Endothelial cell of umbilical vein (primary cell): ENCODE measurements around the gene CTSF. TPM values are rescaled to one million over a fixed set of nuclear protein-coding genes. Genes with fewer than 3 reads are reported as not detected.

Experiments
- BruUV-seq: library from RNA; stranded (reverse); fragments of 400-500 nt; replicated peaks from 2 replicates; lab custom pipeline; 2021; lab: Mats Ljungman, UMichigan
- CTCF ChIA-PET: fragments of 300-600, 350-600 bp; sonication (Branson Sonifier 250); formaldehyde crosslinking; loops from one replicate; lab custom pipeline; 2021; ENCODE audit warnings: antibody characterized with exemption, inconsistent platforms; lab: Charles Lee
- POLR2A ChIA-PET: fragments of 300-600, 350-600 bp; sonication (Branson Sonifier 250); formaldehyde crosslinking; loops from one replicate; lab custom pipeline; 2021; ENCODE audit warnings: antibody characterized with exemption, inconsistent platforms; lab: Charles Lee
- DNase-seq: peaks from one replicate; pipeline ENCODE4 v3.0.0-alpha.2; 2011; ENCODE audit warnings: low read depth, low spot score
- FAIRE-seq: peaks from 2 replicates; lab custom pipeline; 2011; peaks lifted over from hg19 to GRCh38; lab: Jason Lieb, UNC
- H2AFZ ChIP-seq: 2 replicates; pipeline ENCODE4 v1.6.0; 2012; ENCODE audit warnings: low read depth, low read length, control low read depth, inconsistent platforms
- H3K27ac ChIP-seq: 2 replicates; pipeline ENCODE4 v1.5.1; 2011; ENCODE audit warnings: low read depth, mild to moderate bottlenecking, control low read depth, low read length, moderate library complexity; ENCODE audit not compliant: insufficient read depth
- H3K27me3 ChIP-seq, 2 experiments: 2 replicates each; pipeline versions ENCODE4 v1.6.0 to v1.6.1; 2011; ENCODE audit warnings: low read length in 2 of 2, mixed read lengths in 1 of 2; ENCODE audit not compliant: control insufficient read depth in 2 of 2, insufficient read depth in 2 of 2
- H3K36me3 ChIP-seq, 2 experiments: 2 replicates in 1 of 2; 3 replicates in 1 of 2; pipeline ENCODE4 v1.5.1; 2011; ENCODE audit warnings: low read length in 2 of 2, mild to moderate bottlenecking in 1 of 2, moderate library complexity in 1 of 2; ENCODE audit not compliant: control insufficient read depth in 2 of 2, insufficient read depth in 2 of 2; ENCODE audit errors: extremely low read depth in 1 of 2
- H3K4me1 ChIP-seq: 3 replicates; pipeline ENCODE4 v1.5.1; 2011; ENCODE audit warnings: mild to moderate bottlenecking, low read length; ENCODE audit not compliant: control insufficient read depth, insufficient read depth; ENCODE audit errors: extremely low read depth
- H3K4me2 ChIP-seq: 2 replicates; pipeline ENCODE4 v1.6.1; 2011; ENCODE audit warnings: low read length, control low read depth, mixed read lengths; ENCODE audit not compliant: insufficient read depth
- H3K4me3 ChIP-seq, 3 experiments: fragments of 200-600 bp in 1 of 3; sonication (generic), shearing (Covaris generic) in 1 of 3; replicated peaks in 1 of 3; 2 replicates each; pipeline ENCODE4 v1.5.1; 2011 to 2016; ENCODE audit warnings: control low read depth in 3 of 3, low read length in 3 of 3, mild to moderate bottlenecking in 2 of 3, inconsistent platforms in 1 of 3, low read depth in 1 of 3, moderate library complexity in 1 of 3; ENCODE audit not compliant: insufficient read depth in 1 of 3
- H3K79me2 ChIP-seq: 2 replicates; pipeline ENCODE4 v1.6.0; 2012; ENCODE audit warnings: low read length, inconsistent platforms; ENCODE audit not compliant: control insufficient read depth, insufficient read depth
- H3K9ac ChIP-seq: replicated peaks from 2 replicates; pipeline ENCODE3; 2011; ENCODE audit warnings: low read length, control low read depth; ENCODE audit not compliant: insufficient read depth; ENCODE audit errors: extremely low read depth
- H3K9me1 ChIP-seq: replicated peaks from 3 replicates; pipeline ENCODE4 v1.6.0; 2011; ENCODE audit warnings: mild to moderate bottlenecking, low read length; ENCODE audit not compliant: control insufficient read depth, insufficient read depth; ENCODE audit errors: extremely low read depth
- H3K9me3 ChIP-seq: replicated peaks from 2 replicates; pipeline ENCODE4 v1.5.1; 2012; ENCODE audit warnings: low read length, inconsistent platforms; ENCODE audit not compliant: control insufficient read depth, insufficient read depth
- H4K20me1 ChIP-seq: replicated peaks from 2 replicates; pipeline ENCODE3; 2011; ENCODE audit warnings: mild to moderate bottlenecking, low read length; ENCODE audit not compliant: control insufficient read depth, insufficient read depth; ENCODE audit errors: extremely low read depth
- CTCF ChIP-seq, 2 donors: IDR thresholded peaks; 1 replicate in 1 of 2; 2 replicates in 1 of 2; pipeline ENCODE4 v1.5.1; 2011; ENCODE audit warnings: low read length in 2 of 2, mild to moderate bottlenecking in 2 of 2, moderate library complexity in 2 of 2, control low read depth in 1 of 2, inconsistent platforms in 1 of 2, low read depth in 1 of 2; ENCODE audit not compliant: insufficient read depth in 1 of 2; ENCODE audit errors: extremely low read depth in 1 of 2
- MYC ChIP-seq: IDR thresholded peaks from one replicate; pipeline ENCODE4 v1.6.1; 2011; ENCODE audit warnings: mild to moderate bottlenecking, low read depth, low read length
- POLR2A ChIP-seq: IDR thresholded peaks from 2 replicates; pipeline ENCODE4 v1.6.1; 2012; ENCODE audit warnings: low read depth, mild to moderate bottlenecking, control low read depth, low read length
- POLR2AphosphoS5 ChIP-seq: IDR thresholded peaks from 2 replicates; pipeline ENCODE4 v1.6.1; 2012; ENCODE audit warnings: low read depth, mild to moderate bottlenecking, control low read depth, low read length, moderate library complexity; ENCODE audit not compliant: insufficient read depth
- dilution Hi-C: fragments of 300-500 bp; cut with MboI; formaldehyde crosslinking; loops from one replicate; pipeline ENCODE4 v1.15.0; 2019; ENCODE audit warnings: low sequenced_read_pairs; ENCODE audit not compliant: extremely low pct_ligation_motif_present
- intact Hi-C: fragments of 100-400 bp; cut with micrococcal nuclease; formaldehyde crosslinking; loops from one replicate; pipeline ENCODE4 v1.10.0; 2022
- polyA plus RNA-seq, 4 experiments: library from polyadenylated mRNA; depleted of rRNA in 3 of 4; stranded (reverse) in 3 of 4; unstranded in 1 of 4; fragments of >200 nt; gene quantifications; 2 replicates each; pipeline versions ENCODE4 v1.2.1 to v1.2.3, GENCODE V29; 2011 to 2012; ENCODE audit warnings: missing spikeins in 1 of 4
- total RNA-seq: library from RNA; stranded (reverse); gene quantifications from 2 replicates; pipeline ENCODE4 v1.2.3, GENCODE V29; 2021

The CTSF gene
- total and polyA plus RNA-seq, 2 donors (not counting 3 experiments of a cell fraction or from before 2014, with no cell fraction given): 14.4 to 27.7 TPM

- Histone ChIP-seq H3K9me3 (no peaks in the 10 kb centered on the region), H3K27ac (no peak within 1 kb of the TSS), H3K79me2 (no peaks in the 10 kb centered on the region), H3K4me1 (peaks cover 5% of the 10 kb centered on the region), H3K27me3 (peaks cover 0 to 2% of the 10 kb centered on the region in 2 experiments), H2AFZ (peak within 1 kb of the TSS; percentile 83), H3K9me1 (no peaks in the 10 kb centered on the region), H3K9ac (peak within 1 kb of the TSS; percentile 59), H3K36me3 (no peaks in the 10 kb centered on the region), H4K20me1 (no peaks in the 10 kb centered on the region), H3K4me2 (peak within 1 kb of the TSS; percentile 65), H3K4me3 (peak within 1 kb of the TSS; percentile 22 to 63 (median 60))
- intact Hi-C loops: loop anchor here (1.0 to 5.0 kb wide), 4 partner anchors 24 to 85 kb away; partner anchors contain the start of genes RBM14, RBM4 and RBM4B
- CTCF ChIA-PET: interaction anchor here (0.5 to 1.3 kb wide), 18 partner anchors 9 to 461 kb away, joined by 3 to 10 read pairs (median 4); partner anchors contain the start of genes CTSF, MRPL11, RBM14 and RBM4
- DNase-seq (peak; percentile 97), FAIRE-seq (peak; percentile 96)
- dilution Hi-C loops: no loop called here
- no TSS peak for BruUV-seq
- POLR2A ChIA-PET: interaction anchor here (0.9 kb wide), 1 partner anchor 24 kb away, joined by 3 read pairs; no protein-coding TSS in a partner anchor
- TF ChIP-seq POLR2AphosphoS5 (peak; percentile 97), MYC (no peak), POLR2A (peak; percentile 98), CTCF (IDR thresholded peaks at IDR 0.05; ENCODE audit: extremely low read depth in 1 of 2, insufficient read depth in 1 of 2, low read depth in 1 of 2, low read length in 2 of 2) (peak; percentile 73 to 87)
Measured at GRCh38 chr11:66592457-66593302, 24.3 kb upstream of the CTSF start, which contains the start of the genes CCDC87 and CCS. Gene CCDC87 (minus strand): TSS chr11:66593063. CDS start chr11:66593015, 48 bp downstream. Gene CCS (plus strand): TSS chr11:66593185. CDS start chr11:66593262, 77 bp downstream.
